AG20443 (cell line): ENCODE data around the gene KLHDC7B.
"Not testable (repeated sequence)": the region's sequence is repeated elsewhere in the genome, so short reads cannot be mapped to it uniquely, and the experiment has no call there.

ENCODE experiments used
- DNase-seq: peaks from one replicate; pipeline ENCODE4 v3.0.0; 2012; ENCODE audit warnings: low spot score, mixed read lengths

KLHDC7B gene

GRCh38 chr22:50529897-50530579, 15.7 kb upstream of the KLHDC7B start, which contains the start of gene TYMP:
TSS of gene TYMP (minus strand) at chr22:50530012. CDS start at chr22:50529709, 303 bp downstream.
- DNase-seq: peak; percentile 89

- no peak for DNase-seq
Observed at GRCh38 chr22:50530580-50530876, 15.2 kb upstream of the KLHDC7B start.

- peak; percentile 79 for DNase-seq
Observed at GRCh38 chr22:50530877-50531545, 14.7 kb upstream of the KLHDC7B start.

- no peak for DNase-seq
Observed at GRCh38 chr22:50531546-50531961, 14.1 kb upstream of the KLHDC7B start.

- peak; percentile 85 for DNase-seq
Observed at GRCh38 chr22:50531962-50532674, 13.6 kb upstream of the KLHDC7B start.

GRCh38 chr22:50532824-50533796, 12.6 kb upstream of the KLHDC7B start:
- DNase-seq: no peak

- DNase-seq: not testable (repeated sequence)
Observed at GRCh38 chr22:50533856-50534711, 11.6 kb upstream of the KLHDC7B start.

- DNase-seq: no peak
Observed at GRCh38 chr22:50535113-50535512, 10.6 kb upstream of the KLHDC7B start.

GRCh38 chr22:50536226-50536625, 9.5 kb upstream of the KLHDC7B start:
- DNase-seq: no peak

GRCh38 chr22:50537765-50538164, 7.9 kb upstream of the KLHDC7B start:
- DNase-seq: no peak

GRCh38 chr22:50540381-50540780, 5.3 kb upstream of the KLHDC7B start:
- DNase-seq: no peak

- peak; percentile 79 for DNase-seq
Observed at GRCh38 chr22:50541667-50542026, 4.1 kb upstream of the KLHDC7B start.

- DNase-seq: peak; percentile 13
Observed at GRCh38 chr22:50542416-50542927, 3.2 kb upstream of the KLHDC7B start.

- peak; percentile 88 for DNase-seq
Observed at GRCh38 chr22:50544078-50544745, 1.5 kb upstream of the KLHDC7B start.

GRCh38 chr22:50544746-50545253, 899 bp upstream of the KLHDC7B start:
- peak; percentile 8 for DNase-seq

GRCh38 chr22:50546326-50547262, 895 bp downstream of the KLHDC7B start:
- peak; percentile 9 for DNase-seq

GRCh38 chr22:50547263-50547985, 1.7 kb downstream of the KLHDC7B start:
- DNase-seq: peak; percentile 29
